Sigmoid colon (tissue), 4 donors: ENCODE results near the gene IL12RB2.

Experiments used
- EP300 ChIP-seq, 4 donors: sonication (generic); formaldehyde crosslinking; IDR thresholded peaks; one replicate each; pipeline ENCODE4 v1.6.1; 2017; ENCODE audit warnings: antibody characterized with exemption in 4 of 4
- POLR2A ChIP-seq, 2 donors: fragments of 450-650 bp; IDR thresholded peaks; one replicate each; pipeline ENCODE4 v1.6.1; 2016; ENCODE audit warnings: antibody characterized with exemption in 2 of 2, mild to moderate bottlenecking in 2 of 2, moderate library complexity in 2 of 2
- POLR2AphosphoS5 ChIP-seq, 4 donors: sonication (generic); formaldehyde crosslinking; IDR thresholded peaks; one replicate each; pipeline ENCODE4 v1.6.1; 2017; ENCODE audit warnings: antibody characterized with exemption in 4 of 4
- TF ChIP-seq, protein P1 (sequence below), 4 experiments: fragments of 450-650 bp in 3 of 4; fragments of 200-600 bp in 1 of 4; IDR thresholded peaks; one replicate each; pipeline ENCODE4 v1.5.1; 2016 to 2019; ENCODE audit warnings: antibody characterized with exemption in 4 of 4, mild to moderate bottlenecking in 3 of 4, moderate library complexity in 2 of 4

DNA sequence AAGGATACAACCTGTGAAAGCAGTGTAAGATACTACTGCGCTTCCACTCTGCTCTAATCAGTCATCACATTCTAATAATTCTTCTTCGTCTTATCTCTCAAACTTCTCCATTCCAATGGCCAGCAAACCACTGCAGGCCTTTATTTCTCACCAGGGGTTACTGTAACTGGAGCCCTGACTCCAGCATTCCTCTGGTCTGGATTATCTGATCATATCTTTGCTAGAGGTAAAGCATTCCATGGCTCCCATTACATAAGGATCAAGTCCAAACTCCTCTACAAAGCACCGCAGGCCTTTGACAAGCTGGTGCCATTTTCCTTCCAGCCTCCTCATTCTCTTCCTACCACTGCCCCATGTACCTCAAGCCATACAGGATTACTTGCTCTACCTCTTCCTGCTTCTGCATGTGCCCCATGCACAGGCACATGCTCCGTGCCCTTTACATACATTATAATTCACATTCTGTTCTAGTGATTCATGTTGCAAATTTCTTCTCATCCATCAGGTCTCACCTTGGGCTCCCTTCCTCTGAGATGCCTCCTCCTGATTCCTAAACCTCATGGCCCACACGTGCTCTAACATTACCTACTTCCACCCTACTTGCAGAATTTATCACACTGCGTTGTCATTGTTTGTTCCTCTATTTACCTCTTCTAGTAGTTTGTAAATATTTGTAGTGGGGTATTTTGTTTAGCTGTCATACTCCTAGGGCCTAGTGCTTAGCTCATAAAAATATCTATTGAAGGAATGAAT, 131.8 kb downstream of the IL12RB2 start:
- TF ChIP-seq, protein P1, sequence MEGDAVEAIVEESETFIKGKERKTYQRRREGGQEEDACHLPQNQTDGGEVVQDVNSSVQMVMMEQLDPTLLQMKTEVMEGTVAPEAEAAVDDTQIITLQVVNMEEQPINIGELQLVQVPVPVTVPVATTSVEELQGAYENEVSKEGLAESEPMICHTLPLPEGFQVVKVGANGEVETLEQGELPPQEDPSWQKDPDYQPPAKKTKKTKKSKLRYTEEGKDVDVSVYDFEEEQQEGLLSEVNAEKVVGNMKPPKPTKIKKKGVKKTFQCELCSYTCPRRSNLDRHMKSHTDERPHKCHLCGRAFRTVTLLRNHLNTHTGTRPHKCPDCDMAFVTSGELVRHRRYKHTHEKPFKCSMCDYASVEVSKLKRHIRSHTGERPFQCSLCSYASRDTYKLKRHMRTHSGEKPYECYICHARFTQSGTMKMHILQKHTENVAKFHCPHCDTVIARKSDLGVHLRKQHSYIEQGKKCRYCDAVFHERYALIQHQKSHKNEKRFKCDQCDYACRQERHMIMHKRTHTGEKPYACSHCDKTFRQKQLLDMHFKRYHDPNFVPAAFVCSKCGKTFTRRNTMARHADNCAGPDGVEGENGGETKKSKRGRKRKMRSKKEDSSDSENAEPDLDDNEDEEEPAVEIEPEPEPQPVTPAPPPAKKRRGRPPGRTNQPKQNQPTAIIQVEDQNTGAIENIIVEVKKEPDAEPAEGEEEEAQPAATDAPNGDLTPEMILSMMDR (IDR thresholded peaks at IDR 0.05): no peak
- TF ChIP-seq EP300 (IDR thresholded peaks at IDR 0.05): no peak
- TF ChIP-seq POLR2AphosphoS5 (IDR thresholded peaks at IDR 0.05): no peak
- no peak for TF ChIP-seq POLR2A (IDR thresholded peaks at IDR 0.05)
